Lung (tissue), 12 donors: ENCODE results near the gene CHML. TPM values are rescaled to one million over a fixed set of nuclear protein-coding genes. Genes with fewer than 3 reads are reported as not detected.
A peak's percentile ranks its signal among the peaks of the same experiment; 100 is the strongest.

Source experiments
- ATAC-seq: fragments of 200-7000 bp; cut with Tn5 transposase; one replicate; pipeline ENCODE4 v1.9.1; 2020; ENCODE audit warnings: moderate number of reproducible peaks; ENCODE audit not compliant: insufficient read depth, low FRiP score
- DNase-seq, 3 donors: peaks; one replicate each; pipeline ENCODE4 v3.0.0-alpha.2; 2013 to 2017
- H3K27ac ChIP-seq, 2 donors: one replicate each; pipeline ENCODE4 v1.5.1; 2013; ENCODE audit warnings: mild to moderate bottlenecking in 2 of 2, moderate library complexity in 2 of 2, control low read depth in 1 of 2, inconsistent platforms in 1 of 2, low read depth in 1 of 2, low read length in 1 of 2
- H3K27me3 ChIP-seq, 3 donors: one replicate each; pipeline ENCODE4 v1.5.1; 2013; ENCODE audit warnings: low read length in 2 of 3; ENCODE audit not compliant: control insufficient read depth in 3 of 3, insufficient read depth in 3 of 3
- H3K36me3 ChIP-seq, 4 donors: one replicate each; pipeline ENCODE4 v1.5.1; 2013; ENCODE audit warnings: low read length in 4 of 4, mild to moderate bottlenecking in 1 of 4, moderate library complexity in 1 of 4; ENCODE audit not compliant: control insufficient read depth in 4 of 4, insufficient read depth in 4 of 4
- H3K4me1 ChIP-seq, 5 donors: one replicate each; pipeline ENCODE4 v1.5.1; 2013; ENCODE audit warnings: low read length in 5 of 5, mild to moderate bottlenecking in 2 of 5, moderate library complexity in 1 of 5; ENCODE audit not compliant: control insufficient read depth in 5 of 5, insufficient read depth in 5 of 5
- H3K4me3 ChIP-seq: one replicate; pipeline ENCODE4 v1.5.1; 2013; ENCODE audit warnings: mild to moderate bottlenecking, control low read depth, moderate library complexity
- H3K9ac ChIP-seq, 2 donors: one replicate each; pipeline ENCODE4 v1.5.1; 2013; ENCODE audit warnings: low read length in 2 of 2, control low read depth in 1 of 2; ENCODE audit not compliant: insufficient read depth in 1 of 2
- H3K9me3 ChIP-seq, 4 donors: one replicate each; pipeline ENCODE4 v1.5.1; 2013; ENCODE audit warnings: low read length in 3 of 4, mild to moderate bottlenecking in 1 of 4, moderate library complexity in 1 of 4; ENCODE audit not compliant: control insufficient read depth in 4 of 4, insufficient read depth in 3 of 4
- WGBS, 2 donors: extraction: QIAGEN DNeasy Blood & Tissue Kit; methylation state at CpG; one replicate each; pipeline ENCODE4 v1.1.7; 2013; 5-methylcytosine and 5-hydroxymethylcytosine counted together
- polyA plus RNA-seq, 2 donors: library from polyadenylated mRNA; stranded (reverse); fragments of 200-250 nt; gene quantifications; one replicate each; pipeline ENCODE4 v1.2.1, GENCODE V29; 2013
- total RNA-seq, 2 donors: library from RNA; depleted of rRNA in 1 of 2; stranded (reverse); fragments of >200 nt in 1 of 2; gene quantifications; one replicate each; pipeline ENCODE4 v1.2.1, GENCODE V29; 2014 to 2021
- TF ChIP-seq, protein P1 (sequence below): IDR thresholded peaks from 2 replicates; pipeline ENCODE4 v1.5.1; 2012; ENCODE audit warnings: mild to moderate bottlenecking; ENCODE audit errors: control extremely low read depth, extremely low read depth
- donor health status: control.
- donor health status: control.
- donor health status: Bipolar disorder and iron deficiency.
- donor health status: healthy.
- donor health status: DM: yes; HTN: yes; CAD: no.

CHML gene
- total and polyA plus RNA-seq, 4 donors = 2.4 to 24.6 (median 4.8) TPM

DNA sequence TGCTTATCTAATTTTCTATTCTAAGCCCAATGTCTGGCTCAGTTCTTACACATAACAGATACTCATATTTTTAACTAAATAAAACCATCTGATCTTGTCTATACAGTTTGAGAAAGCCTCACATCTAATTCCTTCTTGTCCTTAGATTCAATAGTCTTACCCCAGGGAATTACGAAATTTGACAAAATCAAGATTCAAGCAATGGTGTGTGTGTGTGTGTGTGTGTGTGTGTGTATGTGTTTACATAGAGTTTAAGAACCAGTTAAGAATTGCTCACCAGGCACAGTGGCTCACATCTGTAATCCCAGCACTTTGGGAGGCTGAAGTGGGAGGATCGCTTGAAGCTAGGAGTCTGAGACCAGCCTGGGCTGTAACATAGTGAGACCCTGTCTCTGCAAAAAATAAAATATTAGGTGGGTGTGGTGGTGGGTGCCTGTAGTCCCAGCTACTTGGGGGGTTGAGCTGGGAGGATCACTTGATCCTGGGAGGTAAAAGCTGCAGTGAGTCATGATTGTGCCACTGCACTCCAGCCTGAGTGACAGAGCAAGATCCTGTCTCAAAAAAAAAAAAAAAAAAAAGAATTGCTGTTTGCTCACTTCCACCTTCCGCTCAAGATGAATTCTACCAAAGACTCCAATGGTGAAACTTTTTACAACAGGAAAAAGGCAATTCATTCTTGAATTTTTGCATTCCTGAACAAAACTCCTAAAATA is 18.1 kb upstream of the CHML start:
- ATAC-seq = no peak
- 83 to 91% methylated on average over 3 of the region's 3 CpGs for WGBS, 2 donors
- Histone ChIP-seq H3K36me3 (no peaks in the 10 kb centered on the region), H3K4me1 (no peaks in the 10 kb centered on the region), H3K4me3 (no peak overlapping the region), H3K9ac (no peak overlapping the region), H3K27ac (no peak overlapping the region), H3K27me3 (no peaks in the 10 kb centered on the region), H3K9me3 (no peaks in the 10 kb centered on the region)
- TF ChIP-seq, protein P1, sequence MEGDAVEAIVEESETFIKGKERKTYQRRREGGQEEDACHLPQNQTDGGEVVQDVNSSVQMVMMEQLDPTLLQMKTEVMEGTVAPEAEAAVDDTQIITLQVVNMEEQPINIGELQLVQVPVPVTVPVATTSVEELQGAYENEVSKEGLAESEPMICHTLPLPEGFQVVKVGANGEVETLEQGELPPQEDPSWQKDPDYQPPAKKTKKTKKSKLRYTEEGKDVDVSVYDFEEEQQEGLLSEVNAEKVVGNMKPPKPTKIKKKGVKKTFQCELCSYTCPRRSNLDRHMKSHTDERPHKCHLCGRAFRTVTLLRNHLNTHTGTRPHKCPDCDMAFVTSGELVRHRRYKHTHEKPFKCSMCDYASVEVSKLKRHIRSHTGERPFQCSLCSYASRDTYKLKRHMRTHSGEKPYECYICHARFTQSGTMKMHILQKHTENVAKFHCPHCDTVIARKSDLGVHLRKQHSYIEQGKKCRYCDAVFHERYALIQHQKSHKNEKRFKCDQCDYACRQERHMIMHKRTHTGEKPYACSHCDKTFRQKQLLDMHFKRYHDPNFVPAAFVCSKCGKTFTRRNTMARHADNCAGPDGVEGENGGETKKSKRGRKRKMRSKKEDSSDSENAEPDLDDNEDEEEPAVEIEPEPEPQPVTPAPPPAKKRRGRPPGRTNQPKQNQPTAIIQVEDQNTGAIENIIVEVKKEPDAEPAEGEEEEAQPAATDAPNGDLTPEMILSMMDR = no peak
- no peak for DNase-seq

DNA sequence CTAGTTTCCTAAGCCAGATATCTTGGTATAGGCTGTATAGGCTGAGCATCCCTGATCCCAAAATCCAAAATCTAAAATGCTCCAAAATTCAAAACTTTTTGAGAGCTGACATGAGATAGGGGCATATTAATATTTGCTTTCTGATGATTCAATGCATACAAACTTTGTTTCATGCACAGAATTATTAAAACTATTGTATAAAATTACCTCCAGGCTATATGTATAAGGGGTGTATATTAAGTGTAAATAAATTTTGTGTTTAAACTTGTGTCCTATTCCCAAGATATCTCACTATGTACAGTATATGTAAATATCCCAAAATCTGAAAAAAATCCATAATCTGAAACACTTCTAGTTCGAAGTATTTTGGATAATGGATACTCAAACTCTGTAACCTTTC is 14.5 kb upstream of the CHML start:
- Histone ChIP-seq H3K36me3 (no peaks in the 10 kb centered on the region), H3K4me1 (no peaks in the 10 kb centered on the region), H3K27me3 (no peaks in the 10 kb centered on the region), H3K9me3 (no peaks in the 10 kb centered on the region), H3K4me3 (no peak overlapping the region), H3K27ac (no peak overlapping the region), H3K9ac (no peak overlapping the region)
- DNase-seq (no peak), ATAC-seq (no peak)
- 80 to 89% methylated on average over 1 of the region's 1 CpG for WGBS, 2 donors
- TF ChIP-seq, protein P1 = no peak

DNA sequence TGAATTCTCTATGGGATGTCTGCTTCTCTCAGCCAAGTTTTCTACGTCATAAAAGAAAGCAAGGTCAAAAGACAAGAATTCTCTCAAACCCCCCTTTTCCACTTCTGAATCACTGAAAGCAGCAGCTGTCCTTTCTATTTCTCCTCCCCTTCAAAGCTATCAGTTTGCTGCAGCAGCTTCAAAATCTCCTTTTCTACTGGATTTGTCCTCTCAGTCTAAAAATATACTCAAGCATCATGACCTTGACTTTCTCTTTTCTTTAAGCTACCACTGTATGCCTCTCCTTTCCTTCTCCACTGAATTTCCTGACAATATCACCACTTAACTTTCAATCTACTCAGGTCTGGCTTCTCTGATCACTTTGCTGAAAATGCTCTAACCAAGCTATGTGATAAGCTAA is 13.8 kb upstream of the CHML start:
- no peak overlapping the region for H3K27ac ChIP-seq
- H3K9ac ChIP-seq = no peak overlapping the region
- peaks cover 0 to under 1% (median 0%) of the 10 kb centered on the region in 4 donors for H3K9me3 ChIP-seq
- 63 to 88% methylated on average over 1 of the region's 1 CpG for WGBS, 2 donors
- TF ChIP-seq, protein P1 = no peak
- no peaks in the 10 kb centered on the region for H3K27me3 ChIP-seq
- DNase-seq = peak in 2 of 3 donors; percentile 15 to 21
- ATAC-seq = no peak
- no peaks in the 10 kb centered on the region for H3K4me1 ChIP-seq
- no peak overlapping the region for H3K4me3 ChIP-seq
- H3K36me3 ChIP-seq = no peaks in the 10 kb centered on the region

DNA sequence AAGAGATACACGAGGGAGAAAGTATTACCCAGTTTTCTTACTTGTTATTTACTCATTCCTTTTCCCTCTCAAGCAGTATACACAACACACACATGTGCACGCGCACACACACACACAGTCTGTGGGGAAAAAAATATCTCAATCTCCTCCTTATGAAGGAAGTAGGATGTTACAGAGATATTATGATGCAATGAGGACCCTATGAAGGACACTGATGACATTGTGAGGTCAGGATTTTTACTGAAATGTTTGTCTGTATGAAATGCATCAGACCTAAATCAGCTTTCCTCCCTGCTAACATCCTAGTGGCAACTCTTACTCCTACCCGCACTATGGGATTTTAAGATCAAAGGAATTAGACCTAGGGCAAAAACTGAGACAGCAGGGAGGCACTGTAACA is 11.8 kb upstream of the CHML start, which contains the start of gene WDR64:
TSS of gene WDR64 (plus strand) at position 270 of the 400 bp plus-strand sequence. CDS start 204 bp downstream, outside the sequence.
- ATAC-seq = no peak
- TF ChIP-seq, protein P1 = no peak
- Histone ChIP-seq H3K9ac (no peak within 1 kb of the TSS), H3K36me3 (no peaks in the 10 kb centered on the region), H3K4me3 (no peak within 1 kb of the TSS), H3K27ac (no peak within 1 kb of the TSS), H3K27me3 (no peaks in the 10 kb centered on the region), H3K9me3 (peaks cover 0 to 3% (median 0%) of the 10 kb centered on the region in 4 donors), H3K4me1 (no peaks in the 10 kb centered on the region)
- WGBS, 2 donors = 81 to 83% methylated on average over 4 of the region's 4 CpGs
- no peak for DNase-seq
